Stimulated activated CD4-positive, alpha-beta T cell treated with anti-CD3 and anti-CD28 coated beads, Interleukin-2, amount 100 ng/mL, for 48 hours (primary cell): ENCODE data around the gene ACP1.
A peak's percentile ranks its signal among the peaks of the same experiment; 100 is the strongest.

Source experiments
- DNase-seq, 2 donors: peaks; one replicate each; pipeline ENCODE4 v3.0.0-alpha.2; 2020

The ACP1 gene

GRCh38 chr2:282371-283263, 17.9 kb downstream of the ACP1 start:
- no peak for DNase-seq

- no peak for DNase-seq
Measured at GRCh38 chr2:283996-284794, 19.4 kb downstream of the ACP1 start.

GRCh38 chr2:284896-285492, 20.2 kb downstream of the ACP1 start:
- no peak for DNase-seq

- DNase-seq, result no peak
Measured at GRCh38 chr2:285531-285930, 20.8 kb downstream of the ACP1 start.

GRCh38 chr2:286035-286434, 21.3 kb downstream of the ACP1 start:
- no peak for DNase-seq

GRCh38 chr2:286774-287392, 22.1 kb downstream of the ACP1 start:
- DNase-seq, result no peak

GRCh38 chr2:287471-287885, 22.7 kb downstream of the ACP1 start:
- no peak for DNase-seq

- DNase-seq, result no peak
Measured at GRCh38 chr2:287911-288757, 23.4 kb downstream of the ACP1 start, which contains the start of gene ALKAL2. Gene ALKAL2, minus strand, starts transcription at chr2:288091. Its CDS starts 256 bp downstream, at chr2:287835.

GRCh38 chr2:288758-289361, 24.1 kb downstream of the ACP1 start:
- no peak for DNase-seq

GRCh38 chr2:289362-290089, 24.8 kb downstream of the ACP1 start:
- no peak for DNase-seq

GRCh38 chr2:290090-290722, 25.5 kb downstream of the ACP1 start:
- DNase-seq, result peak; percentile 29 to 40

GRCh38 chr2:295090-295489, 30.3 kb downstream of the ACP1 start:
- no peak for DNase-seq

- no peak for DNase-seq
Measured at GRCh38 chr2:296354-296753, 31.6 kb downstream of the ACP1 start.

- no peak for DNase-seq
Measured at GRCh38 chr2:305366-305765, 40.6 kb downstream of the ACP1 start.

GRCh38 chr2:309148-309953, 44.6 kb downstream of the ACP1 start:
- no peak for DNase-seq

- DNase-seq, result no peak
Measured at GRCh38 chr2:309954-310510, 45.3 kb downstream of the ACP1 start.

GRCh38 chr2:310994-311393, 46.2 kb downstream of the ACP1 start:
- no peak for DNase-seq

GRCh38 chr2:313991-314390, 49.2 kb downstream of the ACP1 start:
- DNase-seq, result no peak
